ENCODE results near the gene PLXDC2.

The PLXDC2 gene

DNA sequence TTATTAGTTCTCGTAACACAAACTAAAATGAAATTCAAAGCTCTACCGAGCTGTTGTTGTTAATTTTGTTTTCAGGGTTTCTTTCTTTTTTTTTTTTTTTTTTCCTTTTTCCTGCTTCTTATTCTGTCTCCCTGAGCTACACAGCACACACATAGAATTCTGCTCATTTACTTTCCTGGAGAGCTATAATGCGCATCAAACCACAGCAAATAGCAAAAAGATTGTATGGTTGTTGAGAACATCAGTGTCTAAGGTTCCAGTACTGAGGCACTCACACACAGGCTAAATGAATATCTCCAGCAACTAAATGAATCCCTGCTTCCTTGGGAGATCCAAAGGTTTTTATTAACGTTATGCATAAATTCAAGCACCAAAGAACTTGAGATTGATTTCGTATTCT lies 418.3 kb downstream of the PLXDC2 start:
- H3K4me1 ChIP-seq (ENCODE audit: insufficient read depth, low read length): no peaks in the 10 kb centered on the region
- H3K4me3 ChIP-seq (ENCODE audit: low read depth in 1 of 2, low read length in 2 of 2): no peak overlapping the region
- no peak overlapping the region for H3K27ac ChIP-seq (ENCODE audit: low read depth, low read length)
- no peaks in the 10 kb centered on the region for H3K27me3 ChIP-seq (ENCODE audit: control insufficient read depth in 1 of 2, insufficient read depth in 2 of 2, low read length in 2 of 2)
- no peak overlapping the region for H3K9ac ChIP-seq (ENCODE audit: low read length)
- no peaks in the 10 kb centered on the region for H3K36me3 ChIP-seq (ENCODE audit: insufficient read depth, low read length)
- no peaks in the 10 kb centered on the region for H3K9me3 ChIP-seq (ENCODE audit: low read length)

DNA sequence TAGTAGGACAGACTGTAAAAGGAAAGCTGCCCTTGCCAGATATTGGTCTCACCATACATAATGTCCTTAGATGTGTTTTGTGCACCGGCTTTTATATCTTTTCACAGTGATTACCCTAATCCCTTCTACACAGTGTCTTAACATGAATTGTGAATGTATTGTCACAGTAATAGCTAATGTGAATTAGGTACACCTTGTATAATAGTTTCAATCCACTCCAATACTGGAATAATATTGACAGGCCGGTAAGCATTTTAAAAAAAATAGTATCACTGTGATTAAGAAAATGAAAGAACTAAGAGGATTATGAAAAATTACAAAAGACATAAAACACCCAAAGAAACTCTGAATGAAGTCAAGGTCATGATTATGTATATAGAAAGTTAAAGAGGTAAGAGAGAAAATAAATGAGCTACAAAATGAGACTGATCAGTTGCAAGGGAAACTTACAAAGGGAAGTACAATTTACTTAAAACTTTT lies 420.9 kb downstream of the PLXDC2 start:
- Histone ChIP-seq H3K27ac (ENCODE audit: low read depth, low read length) (no peak overlapping the region), H3K4me3 (ENCODE audit: low read depth in 1 of 2, low read length in 2 of 2) (no peak overlapping the region), H3K27me3 (ENCODE audit: control insufficient read depth in 1 of 2, insufficient read depth in 2 of 2, low read length in 2 of 2) (no peaks in the 10 kb centered on the region), H3K9ac (ENCODE audit: low read length) (no peak overlapping the region), H3K4me1 (ENCODE audit: insufficient read depth, low read length) (no peaks in the 10 kb centered on the region), H3K9me3 (ENCODE audit: low read length) (no peaks in the 10 kb centered on the region), H3K36me3 (ENCODE audit: insufficient read depth, low read length) (no peaks in the 10 kb centered on the region)

DNA sequence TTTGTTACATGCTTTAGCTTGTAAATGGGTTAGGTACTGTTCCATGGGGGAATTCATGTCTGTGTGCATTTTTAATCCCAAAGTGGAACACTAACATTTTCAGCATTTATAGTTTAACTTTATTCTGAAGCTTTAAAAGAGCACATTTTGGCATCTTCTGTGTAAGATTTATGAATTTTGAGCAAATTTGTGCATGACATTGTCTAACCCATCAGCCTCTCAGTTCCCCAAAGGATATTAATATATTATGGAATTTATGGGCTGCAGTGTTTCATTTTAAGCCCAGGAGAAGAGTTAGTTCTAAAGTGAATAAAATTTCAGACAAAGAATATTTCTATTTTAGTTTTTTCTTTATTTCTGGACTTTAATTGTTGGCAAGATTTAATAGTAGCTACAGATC lies 421.4 kb downstream of the PLXDC2 start:
- Histone ChIP-seq H3K4me1 (ENCODE audit: insufficient read depth, low read length) (no peaks in the 10 kb centered on the region), H3K9ac (ENCODE audit: low read length) (no peak overlapping the region), H3K36me3 (ENCODE audit: insufficient read depth, low read length) (no peaks in the 10 kb centered on the region)

DNA sequence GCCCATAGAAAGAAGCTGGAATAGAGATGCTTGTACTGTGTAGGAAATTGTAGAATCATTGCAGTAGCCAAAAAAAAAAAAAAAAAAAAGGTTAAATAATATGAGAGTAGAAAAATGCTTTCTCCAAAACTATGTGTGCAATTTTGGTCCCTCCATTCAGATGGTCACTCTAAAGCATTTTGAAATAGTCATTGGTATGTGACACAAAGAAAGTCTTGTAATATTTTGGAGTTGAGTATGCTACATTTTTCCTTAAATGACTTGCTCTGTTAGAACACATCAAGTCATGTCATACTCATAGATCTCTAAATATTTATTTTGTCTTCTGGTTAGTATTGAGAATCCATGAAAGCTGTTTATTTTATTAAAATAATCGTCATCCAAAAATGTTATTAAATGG lies 424.4 kb downstream of the PLXDC2 start:
- H3K4me1 ChIP-seq (ENCODE audit: insufficient read depth, low read length): no peaks in the 10 kb centered on the region

More for the DNA sequence above, 421.4 kb downstream of the PLXDC2 start:
- Histone ChIP-seq H3K4me3 (ENCODE audit: low read depth in 1 of 2, low read length in 2 of 2) (no peak overlapping the region), H3K27ac (ENCODE audit: low read depth, low read length) (no peak overlapping the region), H3K27me3 (ENCODE audit: control insufficient read depth in 1 of 2, insufficient read depth in 2 of 2, low read length in 2 of 2) (no peaks in the 10 kb centered on the region), H3K9me3 (ENCODE audit: low read length) (no peaks in the 10 kb centered on the region)

DNA sequence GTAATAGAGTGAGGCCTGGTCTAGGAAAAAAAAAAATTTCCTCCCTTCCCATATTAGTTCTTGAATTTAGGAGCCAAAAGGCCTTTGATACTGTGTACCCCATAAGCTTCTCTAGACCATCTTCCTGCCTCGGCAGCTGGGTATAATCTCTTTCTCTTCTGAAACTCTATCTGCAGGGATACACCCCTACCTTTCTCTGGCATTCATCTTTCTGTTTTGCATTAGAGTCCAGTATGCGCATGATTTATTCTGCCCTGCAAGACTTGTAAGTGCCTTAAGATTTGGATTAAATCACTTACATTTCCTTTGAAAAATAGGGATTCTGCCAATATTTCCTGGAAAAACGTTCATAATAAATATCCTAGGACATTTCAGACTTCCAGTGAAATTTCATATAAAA lies 431.2 kb downstream of the PLXDC2 start:
- Histone ChIP-seq H3K4me3 (ENCODE audit: low read depth in 1 of 2, low read length in 2 of 2) (no peak overlapping the region), H3K4me1 (ENCODE audit: insufficient read depth, low read length) (no peaks in the 10 kb centered on the region), H3K36me3 (ENCODE audit: insufficient read depth, low read length) (peaks cover 11% of the 10 kb centered on the region)

More for the DNA sequence above, 424.4 kb downstream of the PLXDC2 start:
- H3K36me3 ChIP-seq (ENCODE audit: insufficient read depth, low read length): peaks cover 6% of the 10 kb centered on the region
- H3K4me3 ChIP-seq (ENCODE audit: low read depth in 1 of 2, low read length in 2 of 2): no peak overlapping the region
- H3K9me3 ChIP-seq (ENCODE audit: low read length): no peaks in the 10 kb centered on the region
- no peak overlapping the region for H3K9ac ChIP-seq (ENCODE audit: low read length)
- H3K27me3 ChIP-seq (ENCODE audit: control insufficient read depth in 1 of 2, insufficient read depth in 2 of 2, low read length in 2 of 2): no peaks in the 10 kb centered on the region
- no peak overlapping the region for H3K27ac ChIP-seq (ENCODE audit: low read depth, low read length)

DNA sequence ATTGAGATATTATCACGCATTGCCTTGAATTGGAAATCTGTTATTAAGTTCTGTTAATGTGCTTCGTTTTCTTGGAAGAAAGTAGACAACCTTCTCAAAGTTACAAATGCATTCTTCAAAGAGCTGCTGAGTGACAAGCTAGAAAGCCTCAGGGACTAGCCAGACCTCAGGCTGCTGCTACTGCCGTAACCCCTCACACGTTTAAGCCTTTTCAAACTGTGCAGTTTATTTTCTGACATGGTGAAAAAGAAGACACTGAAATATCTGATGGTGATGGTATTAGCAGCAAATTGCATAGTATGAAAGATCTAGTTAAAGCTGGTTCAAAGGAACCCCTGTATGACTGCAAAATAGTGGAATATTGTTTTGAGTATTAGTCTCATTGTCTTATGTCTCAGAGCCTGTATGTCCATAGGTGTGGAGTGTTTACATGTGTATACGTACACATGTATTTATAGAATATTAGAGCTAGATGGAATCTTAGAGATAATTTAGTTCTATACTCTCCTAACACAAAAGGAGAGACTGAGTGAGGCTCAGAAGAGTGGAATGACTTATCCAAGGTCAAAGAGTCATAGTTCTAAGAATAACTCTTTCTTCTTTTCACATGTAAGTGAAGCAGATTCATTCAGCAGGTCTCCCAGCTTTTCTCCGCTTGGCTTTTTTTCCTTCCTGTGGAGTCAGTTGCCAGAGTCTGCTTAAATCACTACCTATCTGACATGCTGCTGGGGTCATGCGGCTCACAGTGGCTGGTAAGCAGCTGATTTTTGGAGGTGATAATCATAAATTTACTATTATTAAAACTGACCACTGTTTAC lies 431.9 kb downstream of the PLXDC2 start:
- H3K27ac ChIP-seq (ENCODE audit: low read depth, low read length): no peak overlapping the region
- H3K27me3 ChIP-seq (ENCODE audit: control insufficient read depth in 1 of 2, insufficient read depth in 2 of 2, low read length in 2 of 2): no peaks in the 10 kb centered on the region
- H3K36me3 ChIP-seq (ENCODE audit: insufficient read depth, low read length): peaks cover 11% of the 10 kb centered on the region
- H3K9ac ChIP-seq (ENCODE audit: low read length): no peak overlapping the region
- no peaks in the 10 kb centered on the region for H3K9me3 ChIP-seq (ENCODE audit: low read length)
- no peaks in the 10 kb centered on the region for H3K4me1 ChIP-seq (ENCODE audit: insufficient read depth, low read length)
- no peak overlapping the region for H3K4me3 ChIP-seq (ENCODE audit: low read depth in 1 of 2, low read length in 2 of 2)

More for the DNA sequence above, 431.2 kb downstream of the PLXDC2 start:
- no peaks in the 10 kb centered on the region for H3K9me3 ChIP-seq (ENCODE audit: low read length)
- no peaks in the 10 kb centered on the region for H3K27me3 ChIP-seq (ENCODE audit: control insufficient read depth in 1 of 2, insufficient read depth in 2 of 2, low read length in 2 of 2)
- H3K27ac ChIP-seq (ENCODE audit: low read depth, low read length): no peak overlapping the region
- H3K9ac ChIP-seq (ENCODE audit: low read length): no peak overlapping the region

DNA sequence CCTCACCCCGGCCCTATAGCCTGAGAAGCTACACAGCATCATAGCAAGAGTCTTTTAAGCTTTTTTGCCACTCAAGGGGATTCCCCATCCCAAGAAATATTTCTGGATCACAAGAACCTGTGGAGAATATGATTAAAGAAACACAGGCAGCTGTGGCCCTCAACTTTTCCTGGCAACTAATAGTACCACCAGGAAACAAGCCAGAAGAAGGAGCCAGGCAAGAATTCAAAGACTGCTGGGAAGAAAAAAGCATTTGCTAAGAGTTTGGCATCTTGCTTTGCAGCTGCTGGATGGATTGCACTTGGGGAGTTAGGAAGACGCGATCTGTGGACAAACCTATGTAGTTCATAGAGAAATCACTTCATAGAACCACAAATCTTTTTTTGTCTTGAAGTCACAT lies 437.8 kb downstream of the PLXDC2 start:
- Histone ChIP-seq H3K4me3 (ENCODE audit: low read depth in 1 of 2, low read length in 2 of 2) (no peak overlapping the region), H3K27me3 (ENCODE audit: control insufficient read depth in 1 of 2, insufficient read depth in 2 of 2, low read length in 2 of 2) (no peaks in the 10 kb centered on the region), H3K9ac (ENCODE audit: low read length) (no peak overlapping the region), H3K4me1 (ENCODE audit: insufficient read depth, low read length) (peaks cover 8% of the 10 kb centered on the region), H3K36me3 (ENCODE audit: insufficient read depth, low read length) (no peaks in the 10 kb centered on the region), H3K9me3 (ENCODE audit: low read length) (no peaks in the 10 kb centered on the region), H3K27ac (ENCODE audit: low read depth, low read length) (no peak overlapping the region)

DNA sequence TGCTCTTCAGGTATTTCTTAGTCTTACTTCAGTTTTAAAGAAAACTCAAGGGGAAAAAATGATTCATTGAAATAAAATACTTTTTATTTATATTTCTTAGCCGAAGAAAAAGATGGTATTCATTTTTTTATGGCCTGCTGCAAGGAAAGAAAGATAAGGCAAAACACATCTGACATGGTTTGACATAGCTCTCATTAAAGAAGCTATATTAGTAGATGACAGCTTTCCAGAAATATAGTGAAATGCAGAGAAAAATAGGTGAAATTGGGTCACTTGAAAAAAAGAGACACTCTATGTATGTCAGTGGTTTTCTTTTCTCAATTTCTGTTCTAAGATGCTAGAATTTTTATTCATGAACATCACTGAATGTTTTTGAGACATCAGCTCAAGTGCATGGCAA lies 438.3 kb downstream of the PLXDC2 start:
- Histone ChIP-seq H3K9ac (ENCODE audit: low read length) (no peak overlapping the region), H3K27ac (ENCODE audit: low read depth, low read length) (no peak overlapping the region), H3K27me3 (ENCODE audit: control insufficient read depth in 1 of 2, insufficient read depth in 2 of 2, low read length in 2 of 2) (no peaks in the 10 kb centered on the region), H3K36me3 (ENCODE audit: insufficient read depth, low read length) (no peaks in the 10 kb centered on the region), H3K4me3 (ENCODE audit: low read depth in 1 of 2, low read length in 2 of 2) (no peak overlapping the region), H3K9me3 (ENCODE audit: low read length) (no peaks in the 10 kb centered on the region), H3K4me1 (ENCODE audit: insufficient read depth, low read length) (peaks cover 8% of the 10 kb centered on the region)

DNA sequence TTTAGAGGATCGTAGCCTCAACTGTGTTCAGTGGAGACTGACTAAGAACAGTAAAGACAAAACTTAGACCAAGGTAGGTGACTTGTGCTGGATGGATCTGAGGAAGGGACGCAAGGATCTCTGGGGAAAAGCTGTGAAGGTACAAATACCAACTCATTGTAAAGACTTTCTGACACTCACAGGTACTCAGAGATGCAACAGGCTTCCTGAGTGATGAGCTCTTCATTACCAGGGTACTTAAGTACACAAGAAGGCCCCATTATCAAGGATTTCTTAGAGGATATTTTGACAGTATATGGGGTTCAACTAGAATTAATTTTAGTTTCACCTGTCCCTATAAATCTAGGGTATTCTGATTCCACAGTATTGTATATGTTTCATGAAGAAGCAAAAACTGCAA lies 440.7 kb downstream of the PLXDC2 start:
- Histone ChIP-seq H3K4me3 (ENCODE audit: low read depth in 1 of 2, low read length in 2 of 2) (no peak overlapping the region), H3K4me1 (ENCODE audit: insufficient read depth, low read length) (peaks cover 8% of the 10 kb centered on the region), H3K9ac (ENCODE audit: low read length) (no peak overlapping the region), H3K27ac (ENCODE audit: low read depth, low read length) (no peak overlapping the region), H3K36me3 (ENCODE audit: insufficient read depth, low read length) (no peaks in the 10 kb centered on the region), H3K27me3 (ENCODE audit: control insufficient read depth in 1 of 2, insufficient read depth in 2 of 2, low read length in 2 of 2) (no peaks in the 10 kb centered on the region), H3K9me3 (ENCODE audit: low read length) (no peaks in the 10 kb centered on the region)

DNA sequence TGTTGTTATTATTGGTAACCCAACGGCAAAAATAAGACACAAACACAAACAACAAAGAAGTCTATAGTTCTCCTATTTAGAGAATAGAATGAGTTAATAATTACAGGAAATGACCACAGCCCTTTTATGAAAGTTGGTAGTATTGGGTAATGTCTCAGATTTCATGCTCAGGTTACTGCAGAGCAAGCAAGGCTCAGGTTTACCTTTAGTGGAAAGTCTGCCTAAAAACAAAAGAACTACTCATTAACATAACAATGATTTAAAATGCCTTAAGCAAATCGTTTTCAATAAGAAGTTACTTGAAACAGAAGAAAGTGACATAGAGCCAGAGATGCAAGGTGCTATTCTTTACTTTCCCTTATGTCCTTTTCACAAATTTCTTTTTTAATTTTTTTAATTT lies 441.2 kb downstream of the PLXDC2 start:
- Histone ChIP-seq H3K9me3 (ENCODE audit: low read length) (no peaks in the 10 kb centered on the region), H3K4me3 (ENCODE audit: low read depth in 1 of 2, low read length in 2 of 2) (no peak overlapping the region), H3K27ac (ENCODE audit: low read depth, low read length) (no peak overlapping the region), H3K36me3 (ENCODE audit: insufficient read depth, low read length) (no peaks in the 10 kb centered on the region), H3K4me1 (ENCODE audit: insufficient read depth, low read length) (peaks cover 8% of the 10 kb centered on the region), H3K27me3 (ENCODE audit: control insufficient read depth in 1 of 2, insufficient read depth in 2 of 2, low read length in 2 of 2) (no peaks in the 10 kb centered on the region), H3K9ac (ENCODE audit: low read length) (no peak overlapping the region)

DNA sequence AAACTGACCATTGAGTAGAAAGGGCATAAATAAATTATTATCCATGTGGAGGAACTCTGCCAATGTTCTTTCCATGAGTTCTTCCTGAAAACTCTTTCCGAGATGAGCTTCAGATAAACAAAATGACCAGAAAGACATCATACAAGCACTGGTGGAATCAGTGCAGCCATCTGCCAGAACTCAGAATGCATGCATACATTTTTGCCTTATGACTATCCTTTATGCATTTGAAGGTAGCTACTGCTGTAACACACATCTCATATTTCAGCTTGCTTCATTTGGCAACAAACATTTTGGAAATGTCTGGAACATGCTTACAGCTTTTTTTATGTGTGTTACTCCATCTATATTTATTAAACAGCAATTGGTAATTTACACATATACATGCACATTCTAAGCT lies 448.9 kb downstream of the PLXDC2 start:
- Histone ChIP-seq H3K27ac (ENCODE audit: low read depth, low read length) (no peak overlapping the region), H3K9me3 (ENCODE audit: low read length) (no peaks in the 10 kb centered on the region), H3K27me3 (ENCODE audit: control insufficient read depth in 1 of 2, insufficient read depth in 2 of 2, low read length in 2 of 2) (no peaks in the 10 kb centered on the region), H3K36me3 (ENCODE audit: insufficient read depth, low read length) (no peaks in the 10 kb centered on the region), H3K9ac (ENCODE audit: low read length) (no peak overlapping the region), H3K4me1 (ENCODE audit: insufficient read depth, low read length) (no peaks in the 10 kb centered on the region), H3K4me3 (ENCODE audit: low read depth in 1 of 2, low read length in 2 of 2) (no peak overlapping the region)

DNA sequence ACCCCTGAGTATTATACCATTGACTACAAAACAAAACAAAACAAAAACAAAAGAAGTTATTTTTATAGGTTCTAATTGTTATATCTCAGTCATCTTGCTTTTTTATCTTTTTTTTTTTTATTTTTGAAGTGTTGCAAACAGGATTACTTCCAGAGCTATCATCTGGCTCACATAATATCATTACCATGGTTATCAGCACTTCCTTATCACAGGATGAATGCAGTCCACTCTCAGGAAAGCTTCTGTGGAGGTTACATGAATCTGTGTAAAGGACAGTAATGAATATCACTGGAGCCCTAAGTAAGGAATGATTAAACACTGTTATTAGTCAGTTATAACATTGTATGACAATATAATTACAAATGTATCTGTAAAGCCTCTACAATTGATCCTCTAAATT lies 451.5 kb downstream of the PLXDC2 start:
- Histone ChIP-seq H3K4me3 (ENCODE audit: low read depth in 1 of 2, low read length in 2 of 2) (no peak overlapping the region), H3K27ac (ENCODE audit: low read depth, low read length) (no peak overlapping the region), H3K9ac (ENCODE audit: low read length) (no peak overlapping the region), H3K4me1 (ENCODE audit: insufficient read depth, low read length) (no peaks in the 10 kb centered on the region), H3K36me3 (ENCODE audit: insufficient read depth, low read length) (no peaks in the 10 kb centered on the region), H3K27me3 (ENCODE audit: control insufficient read depth in 1 of 2, insufficient read depth in 2 of 2, low read length in 2 of 2) (no peaks in the 10 kb centered on the region), H3K9me3 (ENCODE audit: low read length) (no peaks in the 10 kb centered on the region)

Data from muscle layer of colon (tissue), 2 donors.